ENCODE measurements around the gene GPR137C. TPM values are rescaled to one million over a fixed set of nuclear protein-coding genes. Genes with fewer than 3 reads are reported as not detected.

Gene GPR137C
- total RNA-seq, 1 experiment from 2014 or later, result 0.89 TPM

- Histone ChIP-seq H3K9me3 (ENCODE audit: control insufficient read depth in 1 of 2, insufficient read depth in 1 of 2, low read depth in 1 of 2, low read length in 2 of 2) (no peaks in the 10 kb centered on the region), H3K79me2 (ENCODE audit: insufficient read depth, low read length) (peaks cover 8% of the 10 kb centered on the region), H3K4me2 (ENCODE audit: low read length) (no peak overlapping the region), H3K4me1 (ENCODE audit: control insufficient read depth in 1 of 2, insufficient read depth in 2 of 2, low read length in 2 of 2) (no peaks in the 10 kb centered on the region), H3K27ac (ENCODE audit: low read depth, low read length) (no peak overlapping the region), H2AFZ (ENCODE audit: low read depth, low read length, poor library complexity, severe bottlenecking) (no peak overlapping the region), H3K36me3 (ENCODE audit: control insufficient read depth in 1 of 2, insufficient read depth in 2 of 2, low read length in 2 of 2) (peaks cover 9 to 13% of the 10 kb centered on the region in 2 experiments), H3K9me2 (ENCODE audit: insufficient read depth) (no peaks in the 10 kb centered on the region), H4K20me1 (ENCODE audit: insufficient read depth) (no peaks in the 10 kb centered on the region), H3K27me3 (ENCODE audit: insufficient read depth, low read length) (no peaks in the 10 kb centered on the region), H3K9ac (ENCODE audit: low read length) (no peak overlapping the region), H3K4me3 (replicated peaks in 1 of 2; ENCODE audit: low read depth in 1 of 2, low read length in 2 of 2) (no peak overlapping the region)
- CTCF ChIA-PET, result no interaction called here
- ATAC-seq, result no peak
- RAD21 ChIA-PET (ENCODE audit: low non-redundant PET in 1 of 2, low total read pairs in 2 of 2, uncharacterized antibody in 2 of 2, unreplicated experiment in 2 of 2), result no interaction called here
- no TSS peak for BruUV-seq (replicated peaks)
- intact Hi-C loops (cut with micrococcal nuclease), result no loop called here
- DNase-seq (ENCODE audit: low read depth, low spot score), result no peak
- POLR2A ChIA-PET, result interaction anchor here (0.6 kb wide), 1 partner anchor 71 kb away, joined by 3 read pairs; no protein-coding TSS in a partner anchor
- TF ChIP-seq TCF7L2 (IDR thresholded peaks at IDR 0.05; ENCODE audit: borderline replicate concordance, extremely low read depth, insufficient read depth, insufficient read length) (no peak), SRF (IDR thresholded peaks at IDR 0.05; ENCODE audit: low read depth) (no peak), CEBPB (IDR thresholded peaks at IDR 0.05; ENCODE audit: low read depth) (no peak), EGR1 (IDR thresholded peaks at IDR 0.05; ENCODE audit: low read depth) (no peak), JUND (IDR thresholded peaks at IDR 0.05) (no peak), EZH2phosphoT487 (IDR thresholded peaks at IDR 0.05; ENCODE audit: borderline replicate concordance) (no peak), CBX3 (IDR thresholded peaks at IDR 0.05; ENCODE audit: low read depth) (no peak), YY1 (IDR thresholded peaks at IDR 0.05; ENCODE audit: extremely low read depth, insufficient replicate concordance, low read depth, low read length) (no peak), ZBTB33 (IDR thresholded peaks at IDR 0.05; ENCODE audit: extremely low read depth, insufficient replicate concordance, low read length) (no peak), CTCF (IDR thresholded peaks at IDR 0.05 in 2 of 3, conservative IDR thresholded peaks at IDR 0.05 in 1 of 3; ENCODE audit: borderline replicate concordance in 1 of 3, insufficient read depth in 1 of 3, low read depth in 2 of 3, low read length in 2 of 3) (no peak), FOSL1 (IDR thresholded peaks at IDR 0.05; ENCODE audit: low read depth) (no peak), POLR2A (IDR thresholded peaks at IDR 0.05; ENCODE audit: borderline replicate concordance, extremely low read depth, insufficient read depth, insufficient read length) (no peak), MAX (IDR thresholded peaks at IDR 0.05) (no peak), SIN3A (IDR thresholded peaks at IDR 0.05; ENCODE audit: low read depth) (no peak), SP1 (IDR thresholded peaks at IDR 0.05; ENCODE audit: low read depth) (no peak), ELF1 (IDR thresholded peaks at IDR 0.05; ENCODE audit: borderline replicate concordance, low read depth) (no peak), POLR2AphosphoS5 (IDR thresholded peaks at IDR 0.05; ENCODE audit: low read depth, low read length) (no peak), REST (IDR thresholded peaks at IDR 0.05; ENCODE audit: low read depth) (no peak), ZFX (IDR thresholded peaks at IDR 0.05) (no peak), EZH2 (IDR thresholded peaks at IDR 0.05) (no peak)
Observed at GRCh38 chr14:52660832-52661231, 108.2 kb downstream of the GPR137C start.

All from HCT116 (cell line).